GM21390 (cell line): ENCODE data around the gene DTNB.

Source experiments
- ATAC-seq: cut with Tn5 transposase; IDR thresholded peaks from one replicate; pipeline ENCODE4 v1.9.1; 2021; ENCODE audit not compliant: unreplicated experiment

DTNB gene

GRCh38 chr2:25400576-25401216 lies 272.7 kb downstream of the DTNB start:
- ATAC-seq: no peak

- ATAC-seq: no peak
These were observed 273.2 kb downstream of the DTNB start for GRCh38 chr2:25400169-25400568.

- no peak for ATAC-seq
These were observed 274.8 kb downstream of the DTNB start for GRCh38 chr2:25398534-25398933.

GRCh38 chr2:25397777-25398176 lies 275.6 kb downstream of the DTNB start:
- ATAC-seq: no peak

GRCh38 chr2:25389161-25389560 lies 284.2 kb downstream of the DTNB start:
- no peak for ATAC-seq

- no peak for ATAC-seq
These were observed 284.9 kb downstream of the DTNB start for GRCh38 chr2:25388491-25388890.

- ATAC-seq: no peak
These were observed 285.4 kb downstream of the DTNB start for GRCh38 chr2:25387876-25388449.

- no peak for ATAC-seq
These were observed 286.2 kb downstream of the DTNB start for GRCh38 chr2:25386971-25387875.

GRCh38 chr2:25385910-25386309 lies 287.5 kb downstream of the DTNB start:
- ATAC-seq: no peak

- no peak for ATAC-seq
These were observed 289.6 kb downstream of the DTNB start for GRCh38 chr2:25383806-25384205.

- no peak for ATAC-seq
These were observed 291.9 kb downstream of the DTNB start for GRCh38 chr2:25381502-25381901.

GRCh38 chr2:25380586-25381375 lies 292.6 kb downstream of the DTNB start:
- no peak for ATAC-seq

- ATAC-seq: no peak
These were observed 293.4 kb downstream of the DTNB start for GRCh38 chr2:25380023-25380422.

- no peak for ATAC-seq
These were observed 293.8 kb downstream of the DTNB start for GRCh38 chr2:25379535-25379934.

- ATAC-seq: no peak
These were observed 294.5 kb downstream of the DTNB start for GRCh38 chr2:25378731-25379490.

GRCh38 chr2:25377822-25378421 lies 295.5 kb downstream of the DTNB start:
- no peak for ATAC-seq

GRCh38 chr2:25376750-25377621 lies 296.4 kb downstream of the DTNB start:
- peak; percentile 97 for ATAC-seq

- ATAC-seq: no peak
These were observed 297.3 kb downstream of the DTNB start for GRCh38 chr2:25375989-25376545.
